ENCODE measurements around the gene FOXP1.
A peak's percentile ranks its signal among the peaks of the same experiment; 100 is the strongest.

FOXP1 gene

DNA sequence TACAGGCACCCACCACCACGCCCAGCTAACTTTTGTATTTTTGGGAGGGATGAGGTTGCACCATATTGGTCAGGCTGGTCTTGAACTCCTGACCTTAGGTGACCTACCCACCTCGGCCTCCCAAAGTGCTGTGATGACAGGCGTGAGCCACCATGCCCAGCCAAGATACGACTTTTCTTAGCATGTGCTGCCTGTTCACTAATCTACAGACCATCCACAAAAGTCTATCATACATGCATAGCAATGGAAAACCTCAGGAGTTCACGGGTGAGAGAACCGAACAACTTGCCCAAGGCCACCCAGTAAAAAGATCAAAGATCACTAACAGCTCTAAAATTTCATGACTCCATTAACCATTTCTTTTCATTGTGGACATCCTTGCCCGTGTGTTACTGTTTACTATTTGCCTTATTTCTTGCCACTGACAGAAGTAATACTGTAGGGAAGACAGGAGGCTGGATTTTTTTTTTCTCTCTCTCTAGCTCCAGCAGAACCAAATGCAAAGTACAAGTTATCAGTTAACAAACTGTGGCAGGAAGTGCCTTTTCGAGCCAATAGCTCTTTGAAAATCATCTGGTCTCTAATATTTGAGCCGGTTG is 92.3 kb downstream of the FOXP1 start:
- Mint-ChIP-seq H3K4me1 (ENCODE audit: low read depth) (peaks cover 53% of the 10 kb centered on the region), H3K4me3 (no peak overlapping the region), H3K36me3 (ENCODE audit: low read depth) (peaks cover 34% of the 10 kb centered on the region), H3K27ac (peak overlapping the region; percentile 27), H3K9me3 (peaks cover 18% of the 10 kb centered on the region), H3K27me3 (ENCODE audit: low read depth) (peaks cover 14% of the 10 kb centered on the region)

DNA sequence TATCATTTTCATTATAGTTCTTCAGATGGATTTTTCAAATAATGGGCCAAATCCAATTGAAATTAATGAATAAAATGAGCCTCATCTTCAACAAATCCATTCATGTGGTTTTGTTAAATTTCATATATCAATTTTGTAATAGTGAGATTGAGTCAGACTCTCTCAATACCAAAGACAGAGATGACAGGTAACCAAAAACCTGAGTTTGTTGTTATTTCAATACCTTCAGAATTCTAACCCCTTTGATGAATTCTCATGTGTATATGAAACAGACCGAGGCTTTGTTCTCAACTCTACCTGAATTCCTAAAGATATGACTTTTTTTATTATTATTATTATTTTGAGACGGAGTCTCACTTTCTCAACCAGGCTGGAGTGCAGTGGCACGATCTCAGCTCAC is 92.8 kb downstream of the FOXP1 start:
- Mint-ChIP-seq H3K4me1 (ENCODE audit: low read depth) (peaks cover 47% of the 10 kb centered on the region), H3K36me3 (ENCODE audit: low read depth) (peaks cover 32% of the 10 kb centered on the region), H3K9me3 (peaks cover 18% of the 10 kb centered on the region), H3K27ac (no peak overlapping the region), H3K27me3 (ENCODE audit: low read depth) (peaks cover 14% of the 10 kb centered on the region), H3K4me3 (no peak overlapping the region)

DNA sequence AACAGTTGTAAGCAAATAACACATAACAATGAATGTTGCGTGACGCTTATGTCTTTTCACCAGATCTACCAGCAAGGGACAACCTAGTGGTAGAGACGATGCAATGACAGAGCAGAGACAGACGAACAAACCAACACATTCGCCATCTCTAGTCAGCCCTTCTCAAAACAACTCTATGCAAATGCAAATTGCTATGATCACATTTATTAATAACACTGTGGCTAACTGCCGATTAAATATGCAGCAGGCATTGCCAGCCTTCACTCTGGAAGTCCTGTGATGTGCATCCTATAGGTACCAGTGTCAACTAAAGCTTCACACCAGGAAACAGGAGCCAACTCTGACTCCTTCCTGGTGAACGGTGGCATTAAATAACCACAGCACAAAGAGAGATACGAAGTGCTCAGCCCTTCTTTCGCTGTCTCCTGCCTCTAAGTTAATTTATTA is 94.2 kb downstream of the FOXP1 start:
- H3K36me3 Mint-ChIP-seq (ENCODE audit: low read depth), result peaks cover 27% of the 10 kb centered on the region
- peaks cover 12% of the 10 kb centered on the region for H3K27me3 Mint-ChIP-seq (ENCODE audit: low read depth)
- H3K27ac Mint-ChIP-seq, result peak overlapping the region; percentile 70
- peaks cover 47% of the 10 kb centered on the region for H3K4me1 Mint-ChIP-seq (ENCODE audit: low read depth)
- no peak overlapping the region for H3K4me3 Mint-ChIP-seq
- H3K9me3 Mint-ChIP-seq, result peaks cover 18% of the 10 kb centered on the region

DNA sequence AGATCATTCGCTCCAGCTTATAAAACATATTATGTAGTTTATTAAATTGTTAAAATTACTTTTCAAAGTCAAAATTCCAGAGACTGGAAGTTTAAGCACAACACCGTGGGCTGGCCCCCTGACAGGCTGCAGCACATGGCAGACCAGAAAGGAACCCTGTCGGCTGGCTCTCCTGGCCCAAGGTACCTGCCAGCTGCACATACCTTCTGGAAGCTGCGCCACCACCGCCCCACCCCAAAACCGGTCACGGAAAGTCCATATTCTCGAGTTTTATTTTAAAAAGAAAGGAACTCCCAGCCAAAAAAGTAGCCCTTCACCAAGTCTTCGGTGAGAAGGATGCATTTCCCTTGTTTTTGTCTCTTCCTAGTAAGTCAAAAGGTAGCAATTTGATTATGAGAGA is 94.6 kb downstream of the FOXP1 start:
- Mint-ChIP-seq H3K4me3 (no peak overlapping the region), H3K27ac (peak overlapping the region; percentile 70), H3K4me1 (ENCODE audit: low read depth) (peaks cover 44% of the 10 kb centered on the region), H3K36me3 (ENCODE audit: low read depth) (peaks cover 27% of the 10 kb centered on the region), H3K27me3 (ENCODE audit: low read depth) (peaks cover 12% of the 10 kb centered on the region), H3K9me3 (peaks cover 18% of the 10 kb centered on the region)

DNA sequence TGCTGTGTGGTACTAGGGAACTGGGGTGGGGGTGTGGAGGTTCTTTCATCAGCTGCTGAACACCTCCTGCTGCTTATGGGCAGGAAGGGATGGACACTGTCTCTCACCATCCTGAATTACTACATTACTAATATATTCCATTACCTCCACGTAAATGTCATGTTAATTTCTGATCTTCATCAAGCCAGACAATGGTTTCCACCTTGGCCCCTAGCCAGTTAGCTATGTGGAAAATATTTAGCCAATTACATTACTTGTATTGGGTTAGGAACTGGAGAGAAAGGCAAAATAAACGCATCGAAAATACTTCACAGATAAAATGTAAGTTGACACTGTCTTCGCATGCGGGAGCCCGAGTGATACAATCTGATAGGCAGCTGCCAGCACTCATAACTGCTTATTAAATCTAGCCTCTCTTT is 95.1 kb downstream of the FOXP1 start:
- Mint-ChIP-seq H3K27me3 (ENCODE audit: low read depth) (peaks cover 12% of the 10 kb centered on the region), H3K4me3 (no peak overlapping the region), H3K4me1 (ENCODE audit: low read depth) (peaks cover 44% of the 10 kb centered on the region), H3K9me3 (peaks cover 18% of the 10 kb centered on the region), H3K27ac (no peak overlapping the region), H3K36me3 (ENCODE audit: low read depth) (peaks cover 27% of the 10 kb centered on the region)

DNA sequence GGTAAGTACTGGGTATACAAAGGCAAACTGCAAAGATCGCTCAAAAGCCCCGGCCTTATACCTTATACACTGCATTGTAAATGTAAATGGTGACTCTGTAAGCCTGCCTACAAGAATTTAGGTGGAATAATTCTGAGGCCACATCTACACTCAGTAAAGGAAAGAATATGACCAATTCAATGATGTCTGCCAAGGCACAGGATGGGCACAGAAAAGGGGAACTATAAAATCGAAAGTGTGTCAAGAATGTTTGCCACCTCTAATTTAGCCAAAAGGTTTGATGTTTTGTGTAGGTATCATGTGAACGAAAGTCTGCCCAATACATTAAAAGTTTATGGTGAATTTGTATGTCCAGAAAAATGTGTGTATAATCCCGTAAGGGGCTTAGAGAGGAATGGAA is 96.1 kb downstream of the FOXP1 start:
- Mint-ChIP-seq H3K9me3 (peaks cover 15% of the 10 kb centered on the region), H3K36me3 (ENCODE audit: low read depth) (peaks cover 21% of the 10 kb centered on the region), H3K27me3 (ENCODE audit: low read depth) (peaks cover 12% of the 10 kb centered on the region), H3K4me3 (no peak overlapping the region), H3K4me1 (ENCODE audit: low read depth) (peaks cover 36% of the 10 kb centered on the region), H3K27ac (no peak overlapping the region)

DNA sequence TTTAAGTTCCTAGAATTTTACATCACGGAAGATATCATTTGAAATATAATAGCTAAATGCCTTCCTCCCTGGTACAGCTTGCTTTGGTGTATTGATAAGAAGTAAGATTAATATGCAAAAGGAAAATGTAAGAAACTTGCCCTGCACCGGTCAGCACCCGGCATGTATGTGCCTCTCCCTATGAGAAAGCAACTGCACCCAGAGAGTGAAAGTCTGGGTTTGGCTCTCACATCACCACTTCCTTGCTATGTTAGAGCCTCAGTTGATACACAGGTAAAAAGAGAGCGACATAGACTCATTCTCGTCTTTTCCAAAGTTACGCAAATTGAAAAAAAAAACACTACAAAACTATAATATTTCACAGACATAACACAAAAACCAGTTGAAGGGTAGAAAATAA is 96.7 kb downstream of the FOXP1 start:
- peaks cover 12% of the 10 kb centered on the region for H3K27me3 Mint-ChIP-seq (ENCODE audit: low read depth)
- H3K27ac Mint-ChIP-seq, result no peak overlapping the region
- H3K4me1 Mint-ChIP-seq (ENCODE audit: low read depth), result peaks cover 37% of the 10 kb centered on the region
- peak overlapping the region; percentile 64 for H3K4me3 Mint-ChIP-seq
- H3K36me3 Mint-ChIP-seq (ENCODE audit: low read depth), result peaks cover 19% of the 10 kb centered on the region
- peaks cover 14% of the 10 kb centered on the region for H3K9me3 Mint-ChIP-seq

DNA sequence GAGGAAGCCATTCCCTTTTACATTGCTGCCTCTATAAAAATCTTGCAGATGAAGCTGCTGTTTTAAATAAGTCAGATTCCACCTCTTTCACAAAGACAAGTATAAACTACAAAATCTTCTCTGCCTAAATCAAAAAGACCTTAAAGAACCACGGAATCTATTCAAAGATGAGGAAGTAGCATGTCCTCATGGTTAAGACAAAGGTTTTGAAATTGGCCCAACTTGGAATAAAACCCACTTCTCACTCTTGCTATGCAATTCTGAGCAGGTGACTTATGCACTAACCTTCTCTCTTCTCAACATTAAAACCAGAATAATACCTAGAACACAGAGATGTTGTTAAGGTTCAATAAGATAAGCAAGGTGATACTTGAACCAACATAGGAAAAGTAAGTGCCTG is 97.6 kb downstream of the FOXP1 start:
- peaks cover 12% of the 10 kb centered on the region for H3K27me3 Mint-ChIP-seq (ENCODE audit: low read depth)
- no peak overlapping the region for H3K27ac Mint-ChIP-seq
- peaks cover 35% of the 10 kb centered on the region for H3K4me1 Mint-ChIP-seq (ENCODE audit: low read depth)

DNA sequence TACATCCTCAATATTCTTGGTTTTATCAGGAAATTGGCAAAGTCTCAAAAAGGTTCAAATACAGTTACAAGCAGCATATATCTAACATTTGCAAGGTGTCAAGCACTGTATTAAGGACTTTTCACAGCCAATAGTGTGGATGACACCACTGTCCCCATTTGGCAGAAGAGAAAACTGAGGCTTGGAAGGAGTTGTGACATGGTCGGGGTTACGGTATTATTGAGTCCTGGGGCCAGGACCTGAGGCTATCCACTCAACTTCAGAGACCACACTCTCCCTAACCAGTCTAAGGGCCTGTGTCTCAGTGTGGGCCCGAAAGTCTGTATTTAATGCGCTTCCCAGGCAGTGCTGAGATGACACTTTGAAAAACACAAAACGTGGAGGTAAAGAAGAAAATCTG is 99.1 kb downstream of the FOXP1 start:
- H3K36me3 Mint-ChIP-seq (ENCODE audit: low read depth), result peaks cover 7% of the 10 kb centered on the region
- H3K4me1 Mint-ChIP-seq (ENCODE audit: low read depth), result peaks cover 30% of the 10 kb centered on the region
- H3K27ac Mint-ChIP-seq, result no peak overlapping the region
- H3K4me3 Mint-ChIP-seq, result no peak overlapping the region
- H3K9me3 Mint-ChIP-seq, result no peaks in the 10 kb centered on the region
- peaks cover 12% of the 10 kb centered on the region for H3K27me3 Mint-ChIP-seq (ENCODE audit: low read depth)

More for the DNA sequence above, 97.6 kb downstream of the FOXP1 start:
- peaks cover 12% of the 10 kb centered on the region for H3K36me3 Mint-ChIP-seq (ENCODE audit: low read depth)
- H3K4me3 Mint-ChIP-seq, result no peak overlapping the region
- peaks cover 6% of the 10 kb centered on the region for H3K9me3 Mint-ChIP-seq

DNA sequence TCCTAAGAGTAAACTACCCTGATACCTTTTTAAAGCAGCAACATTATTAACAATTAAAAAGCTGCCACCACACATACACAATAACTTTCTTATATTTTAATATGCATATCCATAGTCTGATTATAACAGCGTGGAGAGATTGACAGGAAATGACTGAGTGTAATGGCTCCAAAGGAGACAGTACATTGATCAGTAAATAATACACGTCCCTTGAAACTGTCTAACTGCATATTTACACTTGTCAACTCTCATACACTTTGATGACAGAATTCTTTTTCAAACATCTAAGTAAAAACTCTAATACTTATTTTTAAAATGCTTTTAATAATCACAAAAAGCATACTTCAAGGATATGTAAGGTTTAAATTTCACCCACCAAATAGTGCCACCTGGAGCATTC is 99.5 kb downstream of the FOXP1 start:
- Mint-ChIP-seq H3K36me3 (ENCODE audit: low read depth) (peaks cover 3% of the 10 kb centered on the region), H3K27ac (no peak overlapping the region), H3K9me3 (no peaks in the 10 kb centered on the region), H3K4me3 (no peak overlapping the region), H3K4me1 (ENCODE audit: low read depth) (peaks cover 26% of the 10 kb centered on the region), H3K27me3 (ENCODE audit: low read depth) (peaks cover 12% of the 10 kb centered on the region)

DNA sequence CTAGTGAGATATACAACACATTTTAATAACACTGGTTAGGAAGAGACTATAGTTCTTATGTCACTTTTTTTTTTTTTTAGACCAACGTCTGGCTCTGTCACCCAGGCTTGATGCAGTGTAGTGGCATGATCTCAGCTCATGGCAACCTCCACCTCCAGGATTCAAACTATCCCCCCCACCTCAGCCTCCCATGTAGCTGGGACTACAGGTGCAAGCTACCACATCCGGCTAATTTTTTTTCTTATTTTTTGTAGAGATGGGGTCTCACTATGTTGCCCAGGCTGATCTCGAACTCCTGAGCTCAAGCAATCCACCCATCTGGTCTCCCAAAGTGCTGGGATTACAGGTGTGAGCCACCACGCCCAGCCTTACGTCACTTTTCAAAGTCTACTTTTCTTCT is 100.8 kb downstream of the FOXP1 start:
- peaks cover 9% of the 10 kb centered on the region for H3K27me3 Mint-ChIP-seq (ENCODE audit: low read depth)
- peaks cover 29% of the 10 kb centered on the region for H3K4me1 Mint-ChIP-seq (ENCODE audit: low read depth)
- H3K9me3 Mint-ChIP-seq, result no peaks in the 10 kb centered on the region
- no peak overlapping the region for H3K27ac Mint-ChIP-seq
- peaks cover 3% of the 10 kb centered on the region for H3K36me3 Mint-ChIP-seq (ENCODE audit: low read depth)
- H3K4me3 Mint-ChIP-seq, result no peak overlapping the region

DNA sequence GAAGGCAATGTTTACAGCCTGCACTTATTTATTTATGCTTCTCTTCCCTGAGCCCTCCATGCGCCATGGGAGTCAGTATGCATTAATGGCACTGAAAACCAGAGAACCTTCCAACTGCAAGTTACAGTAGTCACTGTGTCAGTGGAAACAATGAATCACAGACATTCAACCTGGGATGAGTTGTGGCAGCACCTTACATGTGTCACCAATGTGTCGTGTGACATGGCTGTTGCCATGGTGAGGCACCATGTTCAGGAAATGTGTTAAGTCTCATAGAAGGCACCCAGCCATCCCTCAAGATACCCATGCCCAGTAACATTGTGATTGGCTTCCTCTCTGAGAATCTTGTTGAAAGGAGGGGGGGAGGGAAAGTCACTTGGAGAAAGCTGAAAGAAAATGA is 105.0 kb downstream of the FOXP1 start:
- Mint-ChIP-seq H3K4me3 (no peak overlapping the region), H3K9me3 (peaks cover 14% of the 10 kb centered on the region), H3K27me3 (ENCODE audit: low read depth) (no peaks in the 10 kb centered on the region), H3K36me3 (ENCODE audit: low read depth) (peaks cover 5% of the 10 kb centered on the region), H3K4me1 (ENCODE audit: low read depth) (peaks cover 13% of the 10 kb centered on the region), H3K27ac (no peak overlapping the region)

DNA sequence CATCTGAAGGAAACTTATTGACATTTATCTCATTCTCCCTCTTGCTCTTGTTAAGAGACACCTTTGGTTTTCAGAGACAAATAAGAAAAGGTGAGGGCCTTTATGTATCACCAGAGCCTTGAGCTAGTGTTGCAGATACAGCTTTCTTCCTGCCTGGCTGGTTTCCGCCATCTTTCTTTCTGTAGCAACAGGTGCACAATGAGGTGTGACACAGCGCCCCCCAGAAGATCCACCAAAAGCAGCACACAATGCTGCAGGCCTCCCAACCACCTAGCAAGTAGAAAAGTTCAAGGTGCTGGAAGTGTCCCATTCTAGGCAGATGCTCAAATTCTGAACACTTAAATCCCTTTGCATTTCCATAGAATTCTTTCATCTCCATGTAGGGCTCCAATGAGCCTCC is 106.6 kb downstream of the FOXP1 start:
- peaks cover 19% of the 10 kb centered on the region for H3K9me3 Mint-ChIP-seq
- H3K27ac Mint-ChIP-seq, result no peak overlapping the region
- H3K4me1 Mint-ChIP-seq (ENCODE audit: low read depth), result peaks cover 10% of the 10 kb centered on the region
- peaks cover 8% of the 10 kb centered on the region for H3K36me3 Mint-ChIP-seq (ENCODE audit: low read depth)
- H3K27me3 Mint-ChIP-seq (ENCODE audit: low read depth), result no peaks in the 10 kb centered on the region
- H3K4me3 Mint-ChIP-seq, result no peak overlapping the region

DNA sequence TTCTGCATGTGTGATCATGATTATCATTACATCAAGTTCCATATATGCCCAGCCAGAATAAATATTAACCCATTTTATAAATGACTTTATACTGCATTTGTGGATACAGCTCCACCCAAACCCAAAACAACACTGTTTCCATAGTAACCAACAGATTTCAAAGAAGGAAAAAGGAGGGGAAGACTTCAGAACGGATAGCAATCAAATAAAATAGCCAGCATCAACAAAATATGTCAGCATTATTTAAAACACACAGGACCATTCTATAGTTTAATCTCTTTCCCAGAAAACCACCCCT is 114.4 kb downstream of the FOXP1 start:
- Mint-ChIP-seq H3K27me3 (ENCODE audit: low read depth) (peaks cover 5% of the 10 kb centered on the region), H3K27ac (no peak overlapping the region), H3K4me1 (ENCODE audit: low read depth) (peaks cover 2% of the 10 kb centered on the region), H3K4me3 (no peak overlapping the region), H3K36me3 (ENCODE audit: low read depth) (peaks cover 5% of the 10 kb centered on the region), H3K9me3 (peaks cover 10% of the 10 kb centered on the region)

DNA sequence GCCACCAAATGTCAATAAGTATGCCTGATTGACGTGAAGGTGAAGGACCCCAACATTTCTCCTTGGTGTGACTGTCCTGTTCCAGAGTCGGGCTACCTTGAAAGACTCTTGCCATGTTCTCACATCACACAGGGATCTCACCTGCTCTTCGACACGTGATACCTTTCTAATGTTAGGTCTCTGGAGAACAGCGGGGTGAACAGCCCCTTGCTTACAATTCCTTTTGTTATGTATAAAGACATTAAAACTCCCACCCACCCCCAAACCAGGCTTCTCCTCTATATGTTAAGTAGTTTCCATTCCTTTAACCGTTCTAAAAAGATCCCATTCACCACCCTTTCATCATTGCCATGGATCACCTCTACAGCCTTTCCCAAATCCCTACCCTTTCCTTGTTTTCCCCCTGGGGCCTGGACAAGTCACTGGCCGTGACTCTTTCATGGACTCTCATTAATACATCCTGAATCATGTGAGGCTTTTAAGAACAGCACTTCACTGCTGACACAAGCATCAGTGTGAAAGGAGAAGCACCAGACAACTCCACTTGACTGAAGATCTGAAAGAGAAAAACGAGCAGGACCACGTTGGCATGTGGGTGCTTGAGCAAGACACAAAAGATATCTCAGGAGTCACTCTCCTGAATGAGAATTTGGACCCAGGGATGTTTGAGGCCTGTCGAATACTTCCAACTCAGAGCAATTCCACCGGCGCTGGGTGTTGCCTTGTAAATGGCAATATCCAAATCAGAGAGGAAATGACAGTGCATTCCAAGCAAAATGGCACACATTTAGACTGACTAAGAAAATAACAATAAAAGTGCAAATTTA is 115.0 kb downstream of the FOXP1 start:
- Mint-ChIP-seq H3K36me3 (ENCODE audit: low read depth) (peaks cover 5% of the 10 kb centered on the region), H3K4me3 (no peak overlapping the region), H3K27me3 (ENCODE audit: low read depth) (peaks cover 5% of the 10 kb centered on the region), H3K27ac (no peak overlapping the region), H3K4me1 (ENCODE audit: low read depth) (peaks cover 2% of the 10 kb centered on the region), H3K9me3 (peaks cover 5% of the 10 kb centered on the region)
